Gastrocnemius medialis (tissue), 4 donors: ENCODE measurements around the gene ZC2HC1B. TPM values are rescaled to one million over a fixed set of nuclear protein-coding genes. Genes with fewer than 3 reads are reported as not detected.
"Not testable (repeated sequence)": the region's sequence is repeated elsewhere in the genome, so short reads cannot be mapped to it uniquely, and the experiment has no call there.

Source experiments
- ATAC-seq, 2 donors: fragments of 150-250 bp; one replicate each; pipeline ENCODE4 v1.9.1; 2016
- DNase-seq, 2 donors: peaks; one replicate each; pipeline ENCODE4 v3.0.0-alpha.2; 2019
- H3K27ac ChIP-seq, 4 donors: fragments of 200-600 bp; sonication (generic); 1 replicate in 1 of 4; 2 replicates in 3 of 4; pipeline ENCODE4 v1.5.1; 2016 to 2018; ENCODE audit warnings: mild to moderate bottlenecking in 2 of 4, moderate library complexity in 1 of 4
- H3K27me3 ChIP-seq, 3 donors: fragments of 200-600 bp; sonication (generic) in 2 of 3; 1 replicate in 1 of 3; 2 replicates in 2 of 3; pipeline versions ENCODE4 v1.5.1 to v1.6.0; 2016 to 2019; ENCODE audit warnings: mild to moderate bottlenecking in 1 of 3, moderate library complexity in 1 of 3
- H3K36me3 ChIP-seq, 2 donors: fragments of 200-600 bp; sonication (generic) in 1 of 2; one replicate each; pipeline ENCODE4 v1.5.1; 2017 to 2018
- H3K4me1 ChIP-seq, 2 donors: fragments of 200-600 bp; sonication (generic) in 1 of 2; one replicate each; pipeline ENCODE4 v1.5.1; 2016 to 2017; ENCODE audit warnings: mild to moderate bottlenecking in 2 of 2
- H3K4me3 ChIP-seq, 4 donors: fragments of 200-600 bp; sonication (generic) in 3 of 4; 1 replicate in 1 of 4; 2 replicates in 3 of 4; pipeline ENCODE4 v1.5.1; 2016 to 2019; ENCODE audit warnings: mild to moderate bottlenecking in 2 of 4
- H3K9me3 ChIP-seq, 3 donors: fragments of 200-600 bp; sonication (generic) in 2 of 3; 1 replicate in 1 of 3; 2 replicates in 2 of 3; pipeline ENCODE4 v1.5.1; 2016 to 2019
- CTCF ChIP-seq, 5 experiments: fragments of 450-650 bp in 3 of 5; fragments of 200-600 bp in 2 of 5; sonication (generic) in 2 of 5; IDR thresholded peaks in 4 of 5; conservative IDR thresholded peaks in 1 of 5; 1 replicate in 4 of 5; 2 replicates in 1 of 5; pipeline ENCODE4 v1.5.1; 2016 to 2019; ENCODE audit warnings: antibody characterized with exemption in 5 of 5, mild to moderate bottlenecking in 3 of 5, moderate library complexity in 3 of 5
- POLR2A ChIP-seq, 2 donors: fragments of 450-650 bp; IDR thresholded peaks; one replicate each; pipeline ENCODE4 v1.6.1; 2017; ENCODE audit warnings: antibody characterized with exemption in 2 of 2, mild to moderate bottlenecking in 2 of 2, moderate library complexity in 2 of 2
- in situ Hi-C, 4 donors: fragments of 200-750 bp; cut with MboI; loops; one replicate each; pipeline versions ENCODE4 v1.15.0 to v1.8.0; 2017; ENCODE audit warnings: low sequenced_read_pairs in 4 of 4
- intact Hi-C: fragments of 100-400 bp; cut with DNase I; formaldehyde crosslinking; loops from one replicate; pipeline ENCODE4 v1.15.1; 2023; ENCODE audit warnings: low total_unique reads
- total RNA-seq, 4 donors: library from RNA; depleted of rRNA; stranded (reverse); fragments of >200 nt; gene quantifications; one replicate each; pipeline versions ENCODE4 v1.1.0 to v1.2.3, GENCODE V29; 2016

Gene ZC2HC1B
- total RNA-seq, 4 donors from 2014 or later, result not detected

- intact Hi-C loops, result no loop called here
- Histone ChIP-seq H3K4me1 (no peaks in the 10 kb centered on the region), H3K27me3 (no peaks in the 10 kb centered on the region), H3K36me3 (peaks cover 0 to 64% of the 10 kb centered on the region in 2 donors), H3K27ac (no peak overlapping the region), H3K9me3 (no peaks in the 10 kb centered on the region), H3K4me3 (no peak overlapping the region)
- TF ChIP-seq CTCF (IDR thresholded peaks at IDR 0.05 in 4 of 5, conservative IDR thresholded peaks at IDR 0.05 in 1 of 5), result no peak
- TF ChIP-seq POLR2A (IDR thresholded peaks at IDR 0.05), result no peak
- DNase-seq, result no peak
- in situ Hi-C loops, result no loop called here
- no peak for ATAC-seq
Measured at GRCh38 chr6:143863771-143864170, 503 bp upstream of the ZC2HC1B start.

- ATAC-seq, result no peak
- Histone ChIP-seq H3K27ac (no peak overlapping the region), H3K4me3 (no peak overlapping the region), H3K27me3 (no peaks in the 10 kb centered on the region), H3K4me1 (no peaks in the 10 kb centered on the region), H3K36me3 (peaks cover 0 to 31% of the 10 kb centered on the region in 2 donors), H3K9me3 (no peaks in the 10 kb centered on the region)
- TF ChIP-seq CTCF (IDR thresholded peaks at IDR 0.05 in 4 of 5, conservative IDR thresholded peaks at IDR 0.05 in 1 of 5) (no peak), POLR2A (IDR thresholded peaks at IDR 0.05) (no peak)
- no peak for DNase-seq
- intact Hi-C loops, result no loop called here
- in situ Hi-C loops, result no loop called here
Measured at GRCh38 chr6:143867236-143867635, 3.0 kb downstream of the ZC2HC1B start.

- ATAC-seq, H3K27ac ChIP-seq, H3K9me3 ChIP-seq, intact Hi-C loops, in situ Hi-C loops, DNase-seq, H3K4me3 ChIP-seq, H3K4me1 ChIP-seq, H3K27me3 ChIP-seq: not testable (repeated sequence)
- H3K36me3 ChIP-seq, result peaks cover 0 to 15% of the 10 kb centered on the region in 2 donors
Measured at GRCh38 chr6:143868808-143869207, 4.5 kb downstream of the ZC2HC1B start.

- H3K27ac ChIP-seq, H3K36me3 ChIP-seq, H3K9me3 ChIP-seq, H3K4me1 ChIP-seq, in situ Hi-C loops, intact Hi-C loops, DNase-seq, H3K4me3 ChIP-seq, H3K27me3 ChIP-seq, ATAC-seq: not testable (repeated sequence)
Measured at GRCh38 chr6:143871202-143871730, 7.0 kb downstream of the ZC2HC1B start.

GRCh38 chr6:143872201-143872600, 7.9 kb downstream of the ZC2HC1B start:
- ATAC-seq (no peak), DNase-seq (no peak)
- Histone ChIP-seq H3K36me3 (no peaks in the 10 kb centered on the region), H3K4me3 (no peak overlapping the region), H3K9me3 (no peaks in the 10 kb centered on the region), H3K27me3 (no peaks in the 10 kb centered on the region), H3K27ac (no peak overlapping the region), H3K4me1 (no peaks in the 10 kb centered on the region)
- intact Hi-C loops, result no loop called here
- in situ Hi-C loops, result no loop called here
- TF ChIP-seq CTCF (IDR thresholded peaks at IDR 0.05 in 4 of 5, conservative IDR thresholded peaks at IDR 0.05 in 1 of 5) (no peak), POLR2A (IDR thresholded peaks at IDR 0.05) (no peak)

- DNase-seq, H3K4me1 ChIP-seq, ATAC-seq, H3K27me3 ChIP-seq, intact Hi-C loops, in situ Hi-C loops, H3K36me3 ChIP-seq, H3K9me3 ChIP-seq, H3K27ac ChIP-seq, H3K4me3 ChIP-seq: not testable (repeated sequence)
Measured at GRCh38 chr6:143873600-143873999, 9.3 kb downstream of the ZC2HC1B start.

- H3K9me3 ChIP-seq, DNase-seq, ATAC-seq, in situ Hi-C loops, H3K27me3 ChIP-seq, intact Hi-C loops, H3K4me3 ChIP-seq, H3K4me1 ChIP-seq, H3K36me3 ChIP-seq, H3K27ac ChIP-seq: not testable (repeated sequence)
Measured at GRCh38 chr6:143874503-143874902, 10.2 kb downstream of the ZC2HC1B start.
